GM12878 (cell line): ENCODE results near the gene GMPR2.

ENCODE experiments used
- BRCA1 ChIP-seq: IDR thresholded peaks from 2 replicates; pipeline ENCODE4 v1.6.1; 2011; ENCODE audit warnings: low read depth, low read length, improper control_type of control experiment
- CHD2 ChIP-seq: IDR thresholded peaks from 2 replicates; pipeline ENCODE4 v1.6.1; 2011; ENCODE audit warnings: low read depth, low read length, improper control_type of control experiment, borderline replicate concordance
- CHD4 ChIP-seq: fragments of 200-600 bp; sonication (generic); IDR thresholded peaks from 2 replicates; pipeline ENCODE4 v1.6.1; 2016; ENCODE audit warnings: mild to moderate bottlenecking
- CREB1 ChIP-seq: IDR thresholded peaks from 2 replicates; pipeline ENCODE4 v1.6.1; 2012; ENCODE audit warnings: low read depth, mild to moderate bottlenecking, inconsistent platforms
- CTCF ChIP-seq, 3 experiments: IDR thresholded peaks in 2 of 3; conservative IDR thresholded peaks in 1 of 3; 2 replicates each; pipeline ENCODE4 v1.5.1; 2011; ENCODE audit warnings: low read depth in 3 of 3, low read length in 3 of 3, mild to moderate bottlenecking in 3 of 3, control low read depth in 2 of 3, moderate library complexity in 2 of 3, inconsistent platforms in 1 of 3, mixed read lengths in 1 of 3; ENCODE audit not compliant: control insufficient read depth in 2 of 3, insufficient read depth in 1 of 3; ENCODE audit errors: extremely low read depth in 1 of 3
- EP300 ChIP-seq, 2 experiments: fragments of 150-350 bp in 1 of 2; IDR thresholded peaks; 2 replicates each; pipeline ENCODE4 v1.6.1; 2011 to 2012; ENCODE audit warnings: low read depth in 2 of 2, low read length in 2 of 2, borderline replicate concordance in 1 of 2, improper control_type of control experiment in 1 of 2, inconsistent platforms in 1 of 2; ENCODE audit not compliant: control insufficient read depth in 1 of 2
- ESRRA ChIP-seq: IDR thresholded peaks from 2 replicates; pipeline ENCODE4 v1.6.1; 2012; ENCODE audit warnings: mild to moderate bottlenecking, low read length, improper control_type of control experiment
- EZH2 ChIP-seq: IDR thresholded peaks from 2 replicates; pipeline ENCODE4 v1.6.1; 2012; ENCODE audit warnings: low read depth, mild to moderate bottlenecking, control low read depth, inconsistent platforms, low read length, borderline replicate concordance; ENCODE audit not compliant: control insufficient read depth
- FOS ChIP-seq: IDR thresholded peaks from 3 replicates; pipeline ENCODE4 v1.6.1; 2011; ENCODE audit warnings: borderline replicate concordance; ENCODE audit not compliant: insufficient read length; ENCODE audit errors: extremely low read depth
- POLR2AphosphoS5 ChIP-seq: IDR thresholded peaks from 2 replicates; pipeline ENCODE4 v1.6.1; 2011; ENCODE audit warnings: mild to moderate bottlenecking, low read length, inconsistent platforms
- STAT3 ChIP-seq: IDR thresholded peaks from 2 replicates; pipeline ENCODE4 v1.6.1; 2011; ENCODE audit warnings: low read depth, low read length, improper control_type of control experiment

GRCh38 chr14:24269910-24270536 is 37.3 kb downstream of the GMPR2 start:
- TF ChIP-seq CTCF (IDR thresholded peaks at IDR 0.05 in 2 of 3, conservative IDR thresholded peaks at IDR 0.05 in 1 of 3; ENCODE audit: control insufficient read depth in 2 of 3, extremely low read depth in 1 of 3, insufficient read depth in 1 of 3, low read depth in 3 of 3, low read length in 3 of 3), result no peak
- TF ChIP-seq CHD2, result no peak
- no peak for TF ChIP-seq CREB1
- TF ChIP-seq FOS, result no peak
- no peak for TF ChIP-seq EP300 (IDR thresholded peaks at IDR 0.05; ENCODE audit: borderline replicate concordance in 1 of 2, control insufficient read depth in 1 of 2, low read depth in 2 of 2, low read length in 2 of 2)
- no peak for TF ChIP-seq EZH2
- no peak for TF ChIP-seq ESRRA
- no peak for TF ChIP-seq CHD4
- no peak for TF ChIP-seq POLR2AphosphoS5
- TF ChIP-seq STAT3, result no peak
- no peak for TF ChIP-seq BRCA1
